GM13976 (cell line): Measurements from ENCODE around the gene KNDC1.

Experiments used
- DNase-seq: peaks from one replicate; pipeline ENCODE4 v3.0.0; 2012; ENCODE audit warnings: low spot score
- in situ Hi-C: fragments of 300-500 bp; cut with MboI; formaldehyde crosslinking; loops from one replicate; pipeline ENCODE4 v1.12.0; 2022; ENCODE audit warnings: low sequenced_read_pairs, mixed read lengths, inconsistent platforms; ENCODE audit not compliant: unreplicated experiment
- TF ChIP-seq, protein P1 (sequence below): IDR thresholded peaks from 2 replicates; pipeline ENCODE4 v1.5.1; 2012; ENCODE audit warnings: borderline replicate concordance, mild to moderate bottlenecking; ENCODE audit not compliant: insufficient read depth; ENCODE audit errors: extremely low read depth, missing control alignments, control extremely low read depth

KNDC1 gene

DNA sequence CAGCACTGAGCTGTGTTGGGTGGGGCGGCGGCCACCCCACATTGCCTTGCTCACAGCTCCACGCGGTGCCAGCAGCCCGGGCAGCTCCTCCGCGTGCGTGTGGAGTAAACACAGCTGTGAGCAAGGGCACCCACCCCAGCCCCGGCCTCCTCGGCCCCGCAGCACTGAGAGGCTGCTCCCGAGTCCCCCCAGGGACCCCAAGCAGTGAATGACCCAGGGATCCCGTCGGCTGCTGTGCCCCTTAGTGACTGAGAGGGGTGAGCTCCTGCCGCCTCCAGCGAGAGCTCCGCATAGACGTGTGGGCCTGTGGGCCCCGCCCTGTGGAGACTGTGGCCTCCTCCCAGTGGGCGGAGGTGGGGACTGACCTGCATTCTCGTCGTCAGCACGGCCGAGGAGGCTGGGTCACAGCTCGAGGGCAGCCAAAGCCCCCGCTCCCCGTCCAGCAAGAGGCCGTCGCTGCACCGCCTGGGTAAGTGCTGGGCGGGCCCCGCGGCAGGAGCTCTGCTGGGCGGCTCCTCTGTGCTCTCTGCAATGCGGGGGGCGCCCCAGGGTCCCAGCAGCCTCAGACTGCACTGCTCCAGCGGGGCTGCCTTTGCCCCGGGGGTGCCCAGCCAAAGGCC is 40.1 kb downstream of the KNDC1 start:
- no peak for DNase-seq
- TF ChIP-seq, protein P1, sequence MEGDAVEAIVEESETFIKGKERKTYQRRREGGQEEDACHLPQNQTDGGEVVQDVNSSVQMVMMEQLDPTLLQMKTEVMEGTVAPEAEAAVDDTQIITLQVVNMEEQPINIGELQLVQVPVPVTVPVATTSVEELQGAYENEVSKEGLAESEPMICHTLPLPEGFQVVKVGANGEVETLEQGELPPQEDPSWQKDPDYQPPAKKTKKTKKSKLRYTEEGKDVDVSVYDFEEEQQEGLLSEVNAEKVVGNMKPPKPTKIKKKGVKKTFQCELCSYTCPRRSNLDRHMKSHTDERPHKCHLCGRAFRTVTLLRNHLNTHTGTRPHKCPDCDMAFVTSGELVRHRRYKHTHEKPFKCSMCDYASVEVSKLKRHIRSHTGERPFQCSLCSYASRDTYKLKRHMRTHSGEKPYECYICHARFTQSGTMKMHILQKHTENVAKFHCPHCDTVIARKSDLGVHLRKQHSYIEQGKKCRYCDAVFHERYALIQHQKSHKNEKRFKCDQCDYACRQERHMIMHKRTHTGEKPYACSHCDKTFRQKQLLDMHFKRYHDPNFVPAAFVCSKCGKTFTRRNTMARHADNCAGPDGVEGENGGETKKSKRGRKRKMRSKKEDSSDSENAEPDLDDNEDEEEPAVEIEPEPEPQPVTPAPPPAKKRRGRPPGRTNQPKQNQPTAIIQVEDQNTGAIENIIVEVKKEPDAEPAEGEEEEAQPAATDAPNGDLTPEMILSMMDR: no peak
- in situ Hi-C loops: no loop called here

DNA sequence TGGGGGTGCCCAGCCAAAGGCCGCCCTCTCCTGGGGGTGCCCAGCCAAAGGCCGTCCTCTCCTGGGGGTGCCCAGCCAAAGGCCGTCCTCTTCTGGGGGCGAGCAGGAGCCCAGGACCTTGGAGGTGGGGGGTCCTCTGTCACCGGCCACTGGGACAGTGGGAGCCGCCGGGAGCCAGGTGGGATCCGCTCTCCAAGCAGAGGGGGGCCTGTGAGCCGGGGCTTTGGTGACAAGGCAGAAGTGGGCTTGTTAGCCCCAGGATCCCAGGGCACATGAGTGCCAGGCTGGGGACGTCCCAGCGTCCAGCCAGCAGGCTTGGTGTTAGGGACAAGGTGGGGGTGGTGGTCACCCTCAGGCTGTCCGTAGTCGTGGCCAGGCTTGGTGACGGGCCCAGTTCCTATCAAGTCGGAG is 40.6 kb downstream of the KNDC1 start:
- DNase-seq: no peak
- in situ Hi-C loops: no loop called here
- TF ChIP-seq, protein P1: no peak

DNA sequence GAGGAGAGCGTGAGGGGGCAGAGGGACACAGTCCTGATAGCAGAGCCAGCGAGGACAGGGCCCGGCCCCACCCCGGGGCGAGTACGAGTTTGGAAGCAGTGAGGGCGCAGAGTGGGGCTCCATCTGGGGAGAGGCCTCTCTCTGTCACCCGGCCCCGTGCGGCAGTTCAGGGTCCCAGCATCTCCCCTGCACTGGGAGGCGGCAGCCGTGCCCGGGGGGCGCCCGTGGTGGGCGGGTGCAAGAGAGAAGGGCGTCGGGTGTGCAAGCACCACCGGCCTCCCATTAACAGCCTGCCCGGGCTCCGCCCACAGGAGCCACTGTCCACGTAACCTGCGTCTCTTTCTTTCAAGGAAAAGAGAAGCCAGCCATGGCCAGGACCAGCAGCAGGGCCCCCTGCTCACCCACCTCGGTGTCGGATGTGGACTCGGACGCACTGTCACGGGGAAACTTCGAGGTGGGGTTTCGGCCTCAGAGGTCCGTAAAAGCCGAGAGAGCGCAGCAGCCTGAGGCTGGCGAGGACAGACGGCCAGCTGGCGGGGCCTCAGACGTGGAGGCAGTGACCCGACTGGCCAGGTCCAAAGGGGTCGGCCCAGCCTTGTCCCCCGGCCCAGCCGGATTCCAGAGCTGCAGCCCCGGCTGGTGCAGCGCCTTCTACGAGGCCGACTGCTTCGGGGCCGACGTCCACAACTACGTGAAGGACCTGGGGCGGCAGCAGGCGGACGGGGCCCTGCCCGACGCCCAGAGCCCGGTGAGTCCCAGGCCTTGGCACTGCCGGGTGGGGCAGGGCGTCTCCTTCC is 41.3 kb downstream of the KNDC1 start:
- DNase-seq: no peak
- TF ChIP-seq, protein P1: no peak
- in situ Hi-C loops: no loop called here

DNA sequence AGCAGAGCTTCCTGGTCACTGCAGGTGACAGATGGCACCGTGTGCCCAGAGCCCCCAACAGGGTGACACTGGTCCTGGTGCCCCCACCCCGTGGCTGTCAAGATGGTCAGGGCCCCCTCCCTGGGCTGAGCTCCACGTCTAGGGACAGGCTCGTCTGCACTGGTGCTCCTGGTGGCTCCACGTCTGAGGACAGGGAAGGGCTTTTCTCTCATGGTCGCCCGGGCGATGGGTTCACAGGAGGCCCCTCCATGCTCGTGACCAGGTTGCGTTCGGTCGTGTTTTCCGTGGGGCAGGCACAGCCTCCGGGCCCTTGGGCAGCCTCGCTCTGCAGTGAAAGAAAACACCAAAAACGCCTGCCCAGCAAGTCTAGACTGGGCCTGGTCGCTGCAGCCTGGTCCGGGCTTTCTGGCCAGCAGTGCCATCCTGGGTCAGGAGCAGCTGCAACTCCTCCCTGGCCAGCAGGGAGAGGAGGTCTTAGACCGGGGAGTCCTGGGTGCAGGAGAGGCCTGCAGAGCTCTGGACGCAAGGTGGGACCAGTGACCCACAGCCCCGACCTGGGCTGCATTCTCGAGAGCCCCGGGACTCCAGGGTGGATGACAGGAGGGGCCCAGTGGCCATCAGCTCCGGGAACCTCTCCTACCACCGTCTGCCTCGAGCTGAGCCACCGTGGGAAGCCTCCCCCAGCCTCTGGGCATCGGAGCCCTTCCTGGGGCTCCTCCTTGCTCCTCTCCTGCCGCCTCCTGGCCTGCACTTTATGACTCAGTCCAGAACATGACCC is 42.1 kb downstream of the KNDC1 start:
- in situ Hi-C loops: no loop called here
- TF ChIP-seq, protein P1: no peak
- DNase-seq: no peak

DNA sequence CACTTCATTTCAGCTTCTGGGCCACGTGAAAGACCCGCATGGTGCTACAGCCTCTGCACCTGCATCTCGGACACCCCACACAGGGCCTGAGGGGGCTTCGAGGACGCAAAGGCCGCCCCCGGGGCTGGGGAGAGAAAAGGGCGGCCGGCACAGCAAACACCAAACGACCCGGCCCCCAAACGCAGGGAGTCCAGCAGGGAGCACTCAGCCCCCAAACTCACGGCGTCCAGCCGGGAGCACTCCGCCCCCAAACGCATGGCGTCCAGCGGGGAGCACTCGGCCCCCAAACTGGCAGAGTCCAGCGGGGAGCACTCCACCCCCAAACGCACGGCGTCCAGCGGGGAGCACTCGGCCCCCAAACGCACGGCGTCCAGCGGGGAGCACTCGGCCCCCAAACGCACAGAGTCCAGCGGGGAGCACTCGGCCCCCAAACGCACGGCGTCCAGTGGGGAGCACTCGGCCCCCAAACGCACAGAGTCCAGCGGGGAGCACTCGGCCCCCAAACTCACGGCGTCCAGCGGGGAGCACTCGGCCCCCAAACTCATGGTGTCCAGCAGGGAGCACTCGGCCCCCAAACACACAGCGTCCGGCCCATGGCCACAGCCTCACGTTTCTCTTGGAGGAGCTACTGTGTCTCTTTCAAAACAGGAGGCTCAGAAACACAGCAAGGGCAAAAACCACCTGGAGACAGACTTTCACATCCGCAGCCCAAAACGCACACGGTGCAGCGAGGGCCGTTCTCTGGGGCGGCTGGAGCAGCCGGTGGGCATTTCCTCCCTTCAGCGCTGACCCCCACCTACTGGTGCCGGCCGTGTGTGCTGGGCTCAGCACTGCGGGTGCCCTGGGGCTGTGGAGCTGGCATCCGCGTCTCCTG is 43.0 kb downstream of the KNDC1 start:
- in situ Hi-C loops: no loop called here
- TF ChIP-seq, protein P1: no peak
- DNase-seq: no peak
